ENCODE data around the gene NUAK1.

The NUAK1 gene

DNA sequence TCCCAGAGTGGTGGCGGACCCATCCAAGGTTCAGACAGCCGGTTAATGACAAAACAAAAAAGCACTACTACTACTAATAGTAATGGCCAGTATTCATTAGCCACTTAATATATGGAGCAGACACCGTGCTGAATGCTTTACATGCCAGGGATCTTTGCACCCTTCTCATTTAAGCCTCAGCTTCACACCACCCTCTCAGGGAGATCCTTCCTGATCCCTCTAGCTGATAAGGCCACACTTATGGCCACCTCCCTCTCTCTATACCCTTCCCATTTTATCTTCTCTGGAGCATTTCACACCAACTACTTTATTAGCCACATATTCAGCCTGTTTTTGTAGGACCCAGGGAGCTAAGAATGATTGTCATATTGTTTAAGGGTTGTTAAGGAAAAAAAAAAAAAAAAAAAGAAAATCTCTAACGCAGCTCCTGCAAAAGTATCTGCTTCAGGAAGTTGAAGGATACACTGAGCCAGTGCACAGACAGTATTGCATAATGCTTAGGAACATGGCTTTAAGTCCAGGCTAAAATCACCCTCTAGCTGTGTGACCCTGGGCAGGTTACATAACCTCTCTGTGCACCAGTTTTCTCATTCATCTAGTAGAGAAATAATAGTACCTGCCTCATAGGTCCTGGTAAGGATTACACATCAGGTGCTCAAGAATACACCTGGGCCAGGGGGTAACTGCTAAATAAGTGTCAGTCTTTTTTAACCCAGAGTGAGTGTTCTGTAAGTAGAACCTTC, 29.4 kb downstream of the NUAK1 start:
- no peak for DNase-seq (ENCODE audit: low read depth)

DNA sequence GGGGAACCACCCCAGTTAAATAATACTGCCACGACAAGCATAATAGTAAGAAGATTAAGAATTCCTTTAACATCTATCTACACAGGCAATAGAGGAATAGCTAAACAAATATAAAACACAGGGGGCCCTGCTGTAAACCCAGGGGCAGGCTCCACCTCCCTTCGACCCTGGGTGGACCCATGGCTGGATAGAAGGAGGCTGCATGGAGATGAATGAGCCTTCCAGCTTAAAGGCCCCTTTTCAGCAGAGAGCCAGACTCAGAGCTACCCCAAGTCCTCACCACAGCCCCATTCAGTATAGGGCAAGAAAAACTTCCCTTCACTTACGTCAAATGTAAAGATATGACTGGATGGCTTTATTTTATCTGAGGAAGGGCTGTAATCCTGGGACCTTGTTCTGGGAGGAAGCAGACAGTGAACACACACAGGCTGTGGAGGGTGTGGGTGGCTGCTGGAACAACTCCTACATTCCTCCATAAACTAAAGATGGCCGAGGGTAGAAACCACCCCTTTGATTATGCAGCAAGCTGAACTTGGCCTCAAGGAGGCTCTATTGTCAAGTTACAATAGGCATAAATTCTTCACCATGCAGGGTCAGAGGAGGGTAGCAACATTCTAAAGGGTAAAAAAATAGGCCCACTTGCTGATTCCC, 30.4 kb downstream of the NUAK1 start:
- no peak for DNase-seq (ENCODE audit: low read depth)

DNA sequence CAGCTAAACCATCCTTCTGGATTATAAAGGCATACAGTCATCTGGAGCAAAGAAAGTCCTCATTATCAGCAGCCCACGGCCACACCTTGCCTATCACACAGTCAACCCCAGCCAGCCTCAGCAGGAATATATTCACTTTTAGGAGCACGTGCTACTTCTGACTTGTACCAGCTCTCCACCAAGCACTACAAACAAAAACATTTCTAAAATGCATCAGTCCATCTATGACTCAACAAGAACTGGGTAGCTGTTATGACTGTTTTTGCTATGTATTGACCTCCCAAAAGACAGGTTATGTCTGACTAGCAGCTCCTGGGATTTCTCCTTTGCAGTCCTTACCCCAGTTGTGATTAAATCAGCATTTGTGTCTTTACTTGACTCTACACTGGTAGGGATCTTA, 31.2 kb downstream of the NUAK1 start:
- DNase-seq (ENCODE audit: low read depth), result peak; percentile 64

DNA sequence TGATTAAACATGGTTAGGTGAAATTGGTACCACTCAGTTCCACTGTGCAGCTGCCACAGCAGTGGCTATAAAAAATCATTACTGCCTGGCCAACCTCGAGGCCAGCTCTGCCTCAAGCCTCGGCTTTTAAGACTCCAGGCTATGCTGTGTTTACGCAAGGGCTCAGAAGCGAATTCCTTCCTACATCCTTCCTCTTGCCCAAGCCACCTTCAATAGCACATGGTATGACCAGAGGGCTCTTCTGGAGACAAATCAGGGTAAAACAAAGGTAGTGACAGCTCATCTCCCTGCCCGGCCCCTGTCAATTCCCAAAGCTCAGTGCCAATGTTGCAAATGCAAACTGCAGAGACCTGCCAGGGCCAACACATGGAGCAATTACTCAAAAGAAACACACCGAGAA, 31.9 kb downstream of the NUAK1 start:
- peak; percentile 67 for DNase-seq (ENCODE audit: low read depth)

DNA sequence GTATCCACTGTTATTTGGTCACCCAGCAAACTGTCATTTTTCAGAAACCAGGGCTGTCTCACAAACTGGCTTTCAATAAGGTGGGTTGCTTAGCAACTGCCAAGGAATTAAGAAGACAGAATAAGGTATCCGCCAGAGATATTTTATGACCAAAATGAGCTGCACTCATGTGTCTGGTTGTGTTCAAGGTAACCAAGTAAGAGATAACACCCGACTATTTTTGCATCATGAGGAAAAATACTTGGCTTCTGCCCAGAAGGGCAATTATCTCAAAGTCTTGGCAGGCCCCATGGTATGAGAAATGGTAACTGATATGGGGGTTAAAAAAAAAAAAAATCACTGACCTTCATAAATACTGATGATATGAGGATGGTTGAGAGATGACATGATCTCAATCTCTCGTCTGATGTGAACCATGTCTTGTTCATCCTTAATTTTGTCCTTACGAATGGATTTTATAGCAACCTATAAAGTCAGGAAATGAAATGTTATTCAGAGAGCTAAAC, 32.6 kb downstream of the NUAK1 start:
- DNase-seq (ENCODE audit: low read depth), result no peak

DNA sequence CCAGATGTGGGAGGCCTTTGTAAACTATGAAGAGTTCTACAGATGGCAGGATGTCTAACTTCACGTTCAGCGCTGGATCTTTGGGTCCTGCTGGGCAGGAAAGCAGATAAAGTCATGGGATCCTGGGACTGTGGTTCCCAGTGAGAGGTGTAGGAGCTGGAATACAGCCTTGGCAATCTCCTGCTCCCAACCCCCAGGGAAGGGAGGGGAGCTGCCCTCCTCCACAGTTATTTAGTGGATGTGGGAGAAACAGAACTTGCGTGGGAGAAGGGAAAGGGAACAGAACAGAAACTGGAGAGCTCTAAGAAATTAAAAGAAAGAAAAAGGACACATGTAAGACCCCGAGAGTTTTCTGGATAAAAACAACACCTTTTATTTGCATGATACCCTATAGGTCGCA, 37.0 kb downstream of the NUAK1 start:
- DNase-seq (ENCODE audit: low read depth), result no peak

DNA sequence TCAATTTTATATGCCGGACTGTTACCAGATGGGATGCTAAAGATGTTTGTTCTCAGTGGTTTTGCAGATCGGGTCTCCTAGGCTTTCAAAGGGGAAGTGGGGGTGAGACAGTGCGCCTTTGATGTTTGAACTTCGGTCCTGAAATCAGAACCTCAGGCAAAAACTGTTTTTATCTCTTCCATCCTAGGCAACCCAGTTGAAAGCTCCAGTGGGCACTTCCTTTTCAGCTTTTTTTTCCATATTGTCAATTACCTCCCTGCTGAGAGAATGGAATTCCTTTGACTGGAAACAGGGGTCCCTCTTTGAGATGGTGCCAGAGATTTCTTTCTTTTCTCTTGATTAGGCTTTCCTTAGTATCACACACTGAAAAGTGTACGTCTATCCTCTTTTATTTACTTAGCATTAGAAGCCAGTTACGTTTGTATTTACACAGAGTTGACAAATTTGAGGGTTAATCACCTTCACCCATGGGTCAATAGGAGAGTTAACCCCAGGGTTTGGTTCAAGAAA, 40.0 kb downstream of the NUAK1 start:
- no peak for DNase-seq (ENCODE audit: low read depth)

DNA sequence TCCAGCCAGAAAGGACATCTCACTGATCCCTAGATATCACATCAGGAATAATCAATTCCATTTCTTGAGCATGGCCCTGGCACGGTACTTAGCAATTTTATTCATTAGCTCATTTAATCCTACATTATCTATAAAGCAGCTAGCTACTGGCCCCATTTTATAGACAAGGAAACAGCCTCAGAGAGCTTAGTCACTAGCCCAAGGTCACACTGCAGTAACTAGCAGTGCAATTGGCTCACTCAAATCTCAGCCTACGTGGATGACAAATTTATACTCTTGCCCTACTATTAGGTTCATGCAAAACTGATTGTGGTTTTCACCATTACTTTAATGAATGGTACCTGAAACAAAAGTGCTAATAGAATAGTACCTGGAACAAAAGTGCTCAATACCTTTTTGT, 41.7 kb downstream of the NUAK1 start:
- peak; percentile 32 for DNase-seq (ENCODE audit: low read depth)

DNA sequence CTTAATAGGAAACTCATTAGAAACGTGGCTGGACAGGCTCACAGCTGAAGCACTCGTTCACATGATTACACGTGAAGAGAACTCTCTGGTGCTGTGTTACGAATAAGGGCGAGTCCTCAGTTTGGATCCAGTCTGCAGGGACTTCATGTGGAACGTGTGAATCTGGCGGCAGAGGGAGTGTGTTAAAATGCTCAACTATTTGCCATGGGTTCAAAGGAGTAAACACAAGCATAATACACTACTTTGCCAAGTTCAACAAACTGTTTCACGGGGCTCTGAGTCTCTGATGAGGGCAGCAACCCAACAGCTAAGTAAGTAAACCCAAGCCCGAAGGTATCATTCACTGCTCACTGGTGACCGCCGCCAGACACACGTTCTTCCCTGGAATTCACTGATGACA, 42.4 kb downstream of the NUAK1 start:
- no peak for DNase-seq (ENCODE audit: low read depth)

DNA sequence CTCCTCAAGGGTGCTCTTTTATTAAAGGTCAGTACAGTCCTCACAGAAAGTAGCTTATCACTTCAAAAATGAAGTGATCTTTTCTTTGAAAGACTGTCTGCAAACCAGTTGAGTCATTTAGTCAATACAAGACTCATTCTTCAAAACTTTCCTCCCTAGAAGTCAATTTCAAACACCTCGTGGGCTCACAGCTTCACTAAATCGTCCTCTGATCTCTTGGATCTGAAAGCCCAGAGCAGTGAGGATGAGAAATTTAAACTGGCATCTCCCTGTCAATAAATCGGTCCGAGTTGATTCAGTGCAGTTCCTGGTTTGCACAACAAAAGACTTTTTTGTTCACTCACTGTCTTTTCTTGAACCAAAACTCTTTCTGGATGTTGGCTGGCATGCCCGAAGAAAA, 44.5 kb downstream of the NUAK1 start:
- DNase-seq (ENCODE audit: low read depth), result no peak

DNA sequence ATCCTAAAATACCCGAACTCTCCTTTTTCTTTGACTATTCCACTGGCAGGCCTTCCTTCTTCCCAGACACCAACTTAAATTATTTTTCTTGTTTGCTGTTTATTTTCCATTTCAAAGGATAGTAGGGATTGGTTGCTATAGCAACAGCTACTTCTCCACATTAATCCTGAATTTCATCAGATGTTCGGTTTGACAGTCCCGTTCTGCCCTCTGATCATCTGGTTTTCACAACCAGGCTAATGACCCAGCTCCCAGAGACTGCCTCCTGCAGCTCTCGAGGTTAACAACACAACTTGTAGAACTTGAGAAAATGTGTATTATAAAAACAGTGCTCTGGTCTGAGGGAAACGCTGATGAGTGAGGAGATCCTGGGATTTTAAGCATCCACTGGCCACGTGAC, 45.5 kb downstream of the NUAK1 start:
- no peak for DNase-seq (ENCODE audit: low read depth)

DNA sequence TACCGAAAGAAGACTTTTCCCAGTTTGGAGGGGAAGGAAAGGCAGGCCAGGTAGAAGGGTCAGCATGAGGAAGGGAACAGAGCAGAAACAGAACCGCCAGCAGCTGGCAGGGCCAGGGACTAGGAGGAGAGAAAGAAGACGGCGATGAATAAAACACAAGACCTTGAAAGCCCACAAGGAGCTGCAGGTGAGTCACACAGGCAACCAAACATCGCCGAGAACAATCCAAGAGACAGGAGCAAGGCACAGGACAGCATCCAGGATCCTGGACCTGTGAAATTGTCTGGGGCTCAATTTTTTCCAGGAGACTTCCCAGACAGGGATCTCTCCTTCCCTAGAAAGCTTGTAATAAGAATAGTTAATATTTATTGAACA, 47.3 kb downstream of the NUAK1 start:
- no peak for DNase-seq (ENCODE audit: low read depth)

DNA sequence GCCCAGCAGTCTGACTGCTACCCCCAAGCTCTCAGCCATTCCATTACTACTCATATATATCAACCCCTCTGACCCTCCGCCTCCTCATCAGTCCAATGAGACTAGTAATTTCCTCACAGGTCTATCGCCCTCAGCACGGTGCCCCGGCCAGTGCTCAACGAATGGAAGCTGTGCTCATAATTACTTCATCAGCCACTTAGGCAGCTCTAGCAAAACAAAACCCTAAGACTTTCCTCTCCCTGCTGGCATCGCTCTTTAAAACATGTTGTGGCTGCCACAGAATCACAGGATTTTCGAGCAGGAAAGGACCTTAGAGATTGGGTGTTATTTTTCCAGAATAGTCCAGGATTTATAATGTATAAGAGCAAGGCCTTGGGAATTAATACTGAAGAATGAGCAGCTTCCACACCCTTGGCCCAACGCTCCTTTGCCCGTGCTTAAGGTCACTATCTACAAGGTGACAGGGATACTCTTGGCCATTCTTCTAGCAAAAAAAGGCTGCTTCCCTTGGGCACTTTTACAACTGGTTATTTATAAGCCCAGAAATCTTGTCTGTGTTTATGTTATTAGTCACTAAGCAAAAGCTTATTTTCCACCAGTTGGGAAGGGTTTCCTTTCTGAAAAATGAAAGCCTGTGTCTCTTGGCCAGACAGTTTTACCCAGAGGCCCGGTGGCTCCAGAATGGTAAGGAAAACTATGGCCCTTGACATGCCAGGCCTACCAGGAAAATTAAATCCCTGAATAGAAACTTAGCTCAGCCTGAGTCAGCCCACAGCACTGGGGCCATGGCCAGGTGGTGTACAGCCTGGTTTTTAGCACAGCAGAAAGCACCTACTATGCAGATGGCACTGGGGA, 47.9 kb downstream of the NUAK1 start:
- DNase-seq (ENCODE audit: low read depth), result peak; percentile 68

DNA sequence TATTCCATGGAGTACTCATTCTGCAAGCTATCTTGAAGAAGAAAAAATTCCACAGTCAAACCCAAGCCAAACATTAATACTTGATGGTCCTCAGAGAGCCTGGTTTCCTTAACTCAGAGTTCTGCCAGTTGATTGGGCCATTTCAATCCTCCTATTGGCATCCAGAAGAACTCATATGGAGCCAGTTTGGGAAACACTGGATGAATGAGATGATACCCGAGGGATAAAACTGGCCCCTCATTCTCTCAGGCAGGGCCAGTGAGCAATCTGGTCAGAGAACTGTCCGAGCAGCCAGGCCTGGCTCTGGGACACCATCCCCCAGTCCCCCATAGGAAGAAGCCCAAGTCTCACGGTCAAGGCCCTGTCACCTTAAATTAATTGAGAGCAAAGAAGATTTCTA, 48.8 kb downstream of the NUAK1 start:
- no peak for DNase-seq (ENCODE audit: low read depth)

DNA sequence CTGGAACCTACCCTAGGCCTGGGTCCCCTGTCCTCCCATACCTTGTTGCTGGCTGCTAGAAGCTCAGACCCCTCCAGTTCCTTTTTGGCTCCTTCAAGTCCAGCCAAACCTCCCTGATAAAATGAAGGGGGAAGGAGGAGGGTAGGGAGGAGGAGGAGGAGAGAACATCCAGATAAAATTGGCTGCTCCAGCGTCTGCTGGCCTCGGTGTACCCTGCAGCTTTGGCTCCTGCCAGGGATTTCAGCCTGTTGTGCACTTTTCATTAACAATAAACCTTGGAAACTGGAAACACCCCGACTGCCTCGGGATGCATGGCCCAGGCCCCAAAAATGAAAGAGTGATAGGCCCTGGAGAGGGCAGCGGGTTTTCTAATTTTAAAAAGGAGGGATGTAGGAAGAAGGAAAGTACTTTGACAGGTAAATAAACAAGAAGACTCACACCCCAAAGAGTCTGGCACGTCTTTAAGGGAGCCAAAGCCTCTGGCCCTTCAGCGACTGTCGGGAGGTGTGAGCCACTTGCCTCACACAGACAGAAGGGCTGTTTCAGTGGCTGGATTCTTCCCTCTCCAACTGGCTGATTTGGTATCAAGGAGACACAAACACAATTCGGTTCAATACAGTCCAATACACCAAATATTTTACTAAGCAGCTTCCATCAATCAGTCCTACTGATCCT, 49.8 kb downstream of the NUAK1 start:
- DNase-seq (ENCODE audit: low read depth), result no peak

DNA sequence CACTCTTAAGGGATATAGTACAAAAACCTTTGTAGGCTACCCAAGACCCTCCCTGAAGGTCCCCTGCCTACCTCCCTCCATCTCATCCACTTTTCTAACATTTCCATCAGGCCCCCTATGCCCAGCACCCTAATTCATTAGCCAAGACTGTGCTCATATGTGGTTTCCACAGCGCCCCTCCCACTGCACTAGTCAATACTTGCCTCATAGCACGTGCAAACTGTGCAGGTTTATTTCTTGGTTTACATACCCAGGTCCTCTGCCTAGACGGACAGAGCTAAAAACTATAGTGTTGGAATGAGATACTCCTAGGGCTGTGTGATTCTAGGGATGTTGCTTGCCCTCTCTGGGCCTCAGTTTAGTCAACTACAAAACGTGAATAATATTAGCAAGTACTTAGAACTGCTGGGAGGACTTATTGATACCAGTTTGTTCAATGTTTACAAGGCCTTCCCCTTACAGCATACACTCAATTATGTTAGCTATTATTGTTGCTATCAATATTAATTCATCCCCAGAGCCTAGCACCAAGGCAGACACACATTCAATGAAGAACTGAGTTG, 50.4 kb downstream of the NUAK1 start:
- no peak for DNase-seq (ENCODE audit: low read depth)

DNA sequence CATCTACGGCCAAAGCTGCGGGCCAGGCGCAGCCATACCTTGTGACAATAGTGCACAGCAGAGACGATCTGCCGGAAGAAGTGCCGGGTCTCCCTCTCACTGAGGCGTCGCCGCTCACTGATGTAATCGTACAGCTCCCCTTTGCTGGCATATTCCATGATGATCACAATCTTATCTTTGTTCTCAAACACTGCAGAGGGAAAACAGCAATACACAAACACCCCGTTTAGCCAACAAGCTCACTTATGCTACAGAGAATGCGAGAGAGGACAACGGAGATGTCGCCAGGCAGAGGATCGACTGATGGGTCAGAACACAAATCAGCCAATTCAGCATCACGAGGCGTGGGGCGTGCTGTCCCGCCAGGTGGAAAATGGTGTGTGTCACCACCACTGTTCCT, 52.1 kb downstream of the NUAK1 start:
- no peak for DNase-seq (ENCODE audit: low read depth)

DNA sequence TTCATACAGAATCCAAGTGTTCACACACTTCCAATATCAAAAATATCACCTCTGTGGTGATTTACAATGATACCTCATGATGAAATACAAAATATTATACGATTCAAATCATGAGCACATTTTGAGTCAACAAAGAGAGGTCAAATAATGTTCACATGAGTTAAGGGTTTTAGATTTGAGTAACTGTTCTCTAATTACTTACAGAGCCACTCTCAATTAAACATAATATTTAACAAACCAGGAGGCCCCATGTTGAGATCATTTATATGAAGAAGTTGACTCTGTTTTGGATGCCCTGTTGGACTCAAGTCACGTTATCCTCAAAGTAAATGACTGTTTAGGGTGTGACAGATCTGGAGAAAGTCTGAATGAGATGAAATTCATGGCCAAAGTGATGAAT, 53.5 kb downstream of the NUAK1 start:
- DNase-seq (ENCODE audit: low read depth), result no peak

DNA sequence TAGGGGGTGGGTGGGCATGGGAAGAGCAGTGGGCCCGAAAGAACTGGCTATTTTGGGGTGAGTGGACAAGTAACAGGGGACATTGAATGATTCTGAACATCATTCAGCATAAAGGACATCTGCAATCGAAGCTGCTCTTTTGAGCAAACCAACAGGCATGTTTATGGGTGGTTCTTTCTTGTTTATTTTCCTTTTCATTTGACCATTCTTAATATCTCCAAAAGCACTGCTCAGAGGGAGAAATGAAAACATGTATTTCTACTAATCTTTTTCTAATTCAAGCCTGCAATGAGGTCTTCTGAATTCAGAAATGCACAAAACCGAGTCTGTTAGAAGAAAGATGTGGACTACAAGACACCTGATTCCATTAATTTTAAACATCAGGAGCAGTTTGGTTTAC, 54.0 kb downstream of the NUAK1 start:
- no peak for DNase-seq (ENCODE audit: low read depth)

DNA sequence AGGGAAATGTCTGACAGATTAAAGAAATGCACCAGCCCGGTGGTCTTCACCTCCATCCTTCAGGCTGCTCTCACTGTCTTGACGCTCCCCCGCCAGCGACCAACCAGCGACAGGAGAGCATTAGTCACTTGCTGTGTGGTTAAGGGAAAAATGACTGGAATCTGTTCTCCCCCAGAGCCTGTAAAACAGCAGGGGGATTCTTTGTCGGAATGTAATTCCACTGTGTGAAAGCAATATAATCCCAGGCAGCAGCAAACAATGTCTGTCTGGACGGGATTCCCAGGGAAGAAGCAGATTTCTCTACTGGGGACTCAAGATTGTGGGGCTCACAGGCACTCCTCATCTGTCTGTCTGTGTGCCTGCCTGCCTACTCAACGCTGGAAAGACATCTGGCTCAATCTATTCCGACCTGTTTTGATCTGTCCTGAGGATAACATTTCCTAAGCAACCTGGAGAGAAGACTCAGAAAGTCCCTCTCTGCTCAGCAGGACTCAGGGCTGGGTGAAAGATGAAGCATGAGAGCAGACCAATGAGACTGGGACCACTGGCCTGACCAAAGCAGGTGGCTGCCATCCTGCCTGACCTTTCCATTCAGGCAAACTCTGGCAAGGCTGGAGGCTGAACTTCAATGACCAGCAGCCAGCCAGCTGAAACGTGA, 54.6 kb downstream of the NUAK1 start:
- peak; percentile 92 for DNase-seq (ENCODE audit: low read depth)

All from ELR (cell line).